GM08714 (cell line): ENCODE results near the gene TMTC2.

ENCODE experiments used
- H3K4me3 ChIP-seq: fragments of 200-500 bp; sonication (Bioruptor generic); 2 replicates; pipeline ENCODE4 v1.5.1; 2014; ENCODE audit warnings: mild to moderate bottlenecking, low read length, inconsistent platforms
- ZNF274 ChIP-seq: IDR thresholded peaks from 2 replicates; pipeline ENCODE4 v1.6.1; 2012; ENCODE audit warnings: mild to moderate bottlenecking, low read depth, low read length

TMTC2 gene

GRCh38 chr12:82694276-82694675, 7.6 kb downstream of the TMTC2 start:
- no peak overlapping the region for H3K4me3 ChIP-seq
- no peak for TF ChIP-seq ZNF274

- H3K4me3 ChIP-seq, result no peak overlapping the region
- no peak for TF ChIP-seq ZNF274
Observed at GRCh38 chr12:82694970-82695369, 8.3 kb downstream of the TMTC2 start.

GRCh38 chr12:82695531-82695930, 8.8 kb downstream of the TMTC2 start:
- no peak overlapping the region for H3K4me3 ChIP-seq
- TF ChIP-seq ZNF274, result no peak

GRCh38 chr12:82696543-82696942, 9.8 kb downstream of the TMTC2 start:
- no peak overlapping the region for H3K4me3 ChIP-seq
- no peak for TF ChIP-seq ZNF274

DNA sequence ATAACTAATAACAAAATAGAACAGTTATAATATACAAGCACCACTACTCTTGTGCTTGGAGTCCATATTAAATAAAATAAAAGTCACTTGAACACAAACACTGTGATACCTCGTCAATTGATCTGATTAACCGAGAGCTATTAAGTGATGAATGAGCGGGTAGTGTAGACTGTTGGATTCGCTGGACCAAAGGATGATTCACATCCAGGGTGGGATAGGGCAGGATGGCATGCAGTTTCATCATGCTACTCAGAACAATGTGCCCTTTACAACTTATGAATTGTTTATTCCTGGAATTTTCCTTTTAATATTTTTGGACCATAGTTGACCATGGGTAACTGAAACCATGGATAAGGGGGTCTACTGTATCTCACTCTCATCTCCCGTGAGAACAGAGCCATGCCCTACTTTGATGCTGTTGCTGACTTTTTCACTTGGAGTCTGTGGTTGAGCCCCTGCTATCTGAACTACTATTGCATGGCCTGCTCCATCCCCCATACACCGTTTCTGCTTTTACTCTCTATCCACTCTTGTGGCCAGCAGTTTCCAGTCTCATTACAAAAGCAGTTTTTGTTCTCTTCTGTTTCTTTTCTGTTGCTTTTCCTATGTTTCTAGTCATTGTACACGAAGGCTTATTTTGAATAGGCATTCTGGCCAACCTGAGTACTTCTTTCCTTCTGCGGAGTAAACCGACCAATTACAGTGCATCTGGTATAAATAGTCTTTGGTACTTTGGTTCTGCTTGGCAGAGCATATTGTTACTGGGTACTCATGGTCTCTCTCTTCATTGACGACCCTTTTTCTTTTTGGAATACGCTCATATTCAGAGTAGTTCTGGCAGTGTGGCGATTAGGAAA, 12.2 kb downstream of the TMTC2 start:
- H3K4me3 ChIP-seq, result no peak overlapping the region
- TF ChIP-seq ZNF274, result no peak

DNA sequence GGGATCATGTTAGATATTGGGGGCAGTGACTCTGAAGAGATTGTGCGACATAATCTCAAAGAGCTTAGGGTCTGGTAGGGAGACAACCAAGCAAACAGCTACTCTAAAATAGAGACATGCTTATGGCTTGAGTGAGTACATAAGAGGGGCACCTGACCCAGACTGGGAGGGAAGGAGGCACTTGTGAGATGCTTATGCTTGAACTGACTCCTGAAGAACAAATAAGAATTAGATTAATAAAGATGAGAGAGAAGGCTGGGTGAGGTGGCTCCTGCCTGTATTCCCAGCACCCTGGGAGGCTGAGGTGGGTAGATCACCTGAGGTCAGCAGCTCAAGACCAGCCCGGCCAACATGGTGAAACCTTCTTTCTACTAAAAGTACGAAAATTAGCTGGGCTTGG, 19.1 kb downstream of the TMTC2 start:
- TF ChIP-seq ZNF274, result no peak
- no peak overlapping the region for H3K4me3 ChIP-seq

- no peak overlapping the region for H3K4me3 ChIP-seq
- no peak for TF ChIP-seq ZNF274
Observed at GRCh38 chr12:82708061-82708879, 21.6 kb downstream of the TMTC2 start.

DNA sequence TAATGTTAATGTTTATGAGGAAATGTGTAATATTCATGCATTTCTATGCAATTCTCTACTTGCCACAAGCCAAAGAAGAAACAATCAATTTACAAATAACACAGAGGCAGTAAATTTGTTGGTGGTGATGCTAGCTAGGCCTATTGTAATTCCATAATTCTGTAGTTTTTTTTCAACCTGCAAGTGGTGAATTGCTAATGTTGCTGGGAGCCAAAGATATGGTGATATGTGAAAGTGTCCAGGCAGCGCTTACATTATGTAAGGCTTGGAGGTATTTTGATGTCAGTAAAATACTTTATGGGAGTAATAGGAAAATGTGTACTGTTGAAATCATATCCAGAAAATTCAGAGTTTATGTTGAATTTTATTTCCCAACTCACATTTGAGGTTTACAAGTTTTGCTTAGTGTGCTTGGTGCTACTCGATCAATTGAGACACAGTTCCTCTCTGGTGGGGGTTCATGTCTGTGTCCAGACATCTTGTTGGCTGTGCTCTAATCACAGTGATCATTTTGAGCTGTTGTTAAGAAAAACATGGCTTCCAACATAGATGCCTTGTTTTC, 23.2 kb downstream of the TMTC2 start:
- TF ChIP-seq ZNF274, result no peak
- H3K4me3 ChIP-seq, result no peak overlapping the region

- no peak for TF ChIP-seq ZNF274
- H3K4me3 ChIP-seq, result no peak overlapping the region
Observed at GRCh38 chr12:82710741-82711140, 24.0 kb downstream of the TMTC2 start.

GRCh38 chr12:82714427-82714826, 27.7 kb downstream of the TMTC2 start:
- no peak for TF ChIP-seq ZNF274

GRCh38 chr12:82721726-82722125, 35.0 kb downstream of the TMTC2 start:
- TF ChIP-seq ZNF274, result no peak
- H3K4me3 ChIP-seq, result no peak overlapping the region

More at GRCh38 chr12:82714427-82714826, 27.7 kb downstream of the TMTC2 start:
- H3K4me3 ChIP-seq, result no peak overlapping the region

DNA sequence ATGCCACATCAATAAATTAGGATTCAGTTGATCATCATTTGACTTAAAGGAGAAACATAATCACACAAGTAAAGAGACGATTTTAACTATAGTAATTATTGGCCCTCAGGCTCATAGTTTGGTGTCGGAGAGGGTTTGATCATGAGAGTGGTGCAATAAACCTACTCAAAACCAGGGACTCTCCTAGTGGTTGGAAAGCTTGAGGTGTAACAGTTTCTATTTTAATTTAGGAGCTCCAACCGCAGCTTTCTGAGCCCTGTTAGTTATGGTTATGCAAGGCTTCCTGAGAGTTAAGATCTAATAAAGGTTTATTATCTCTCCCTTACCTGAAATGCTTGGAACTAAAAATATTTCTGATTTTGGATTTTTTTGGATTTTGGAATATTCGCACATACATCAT, 36.4 kb downstream of the TMTC2 start:
- no peak for TF ChIP-seq ZNF274
- no peak overlapping the region for H3K4me3 ChIP-seq

DNA sequence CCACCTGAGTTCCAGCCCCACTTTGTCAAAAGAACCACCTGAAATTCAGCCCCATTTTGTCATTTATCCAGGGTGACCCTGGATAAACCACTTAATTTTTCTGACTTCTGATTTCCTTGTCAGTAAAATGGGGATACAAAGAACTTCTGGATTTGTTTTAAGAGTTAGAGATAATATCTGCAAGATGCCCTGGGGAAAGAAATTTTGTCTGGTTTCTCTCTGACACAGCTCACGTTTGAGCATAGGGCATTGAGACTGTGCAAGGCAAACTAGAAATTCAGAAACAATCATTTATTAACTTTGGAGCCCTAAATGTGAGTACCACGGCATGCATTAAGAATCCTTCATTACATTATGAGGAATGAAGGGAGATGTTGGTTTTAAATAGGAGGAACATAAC, 37.2 kb downstream of the TMTC2 start:
- no peak overlapping the region for H3K4me3 ChIP-seq
- no peak for TF ChIP-seq ZNF274

DNA sequence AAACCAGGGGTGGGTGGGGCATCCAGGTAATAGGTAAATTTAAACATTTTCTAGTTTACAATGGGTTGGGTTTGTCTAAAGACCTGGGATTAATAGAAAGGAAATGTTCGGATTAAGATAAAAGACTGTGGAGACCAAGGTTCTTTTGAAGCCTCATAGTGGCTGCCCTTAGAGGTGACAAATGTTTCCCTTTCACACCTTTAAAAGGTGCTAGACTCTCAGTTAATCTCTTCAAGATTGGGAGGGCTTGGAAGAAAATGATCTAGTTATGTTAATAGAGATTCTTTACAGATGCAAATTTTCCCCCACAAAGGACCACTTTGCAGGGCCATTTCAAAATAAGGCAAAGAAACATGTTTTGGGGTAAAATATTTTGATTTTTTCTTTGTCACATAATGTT, 39.0 kb downstream of the TMTC2 start:
- no peak for TF ChIP-seq ZNF274
- no peak overlapping the region for H3K4me3 ChIP-seq

DNA sequence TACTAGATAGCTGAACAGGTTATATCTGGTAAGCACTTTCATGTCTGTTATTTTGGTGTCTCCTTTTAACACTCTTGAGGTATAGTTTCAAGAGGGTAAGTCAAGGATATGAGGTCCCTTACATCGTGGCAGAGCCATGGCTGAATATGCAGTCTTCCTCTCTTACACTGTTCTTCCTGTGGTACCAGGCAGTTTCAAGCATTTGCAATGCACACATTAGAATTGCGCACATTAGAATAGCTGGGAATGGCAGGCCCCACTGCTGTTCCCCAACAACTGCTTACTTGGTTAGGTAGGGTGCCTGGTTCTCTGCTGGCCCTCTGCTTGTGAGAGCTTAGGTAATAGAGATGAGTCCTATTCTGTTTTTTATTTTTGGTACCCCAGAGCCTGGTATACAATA, 41.2 kb downstream of the TMTC2 start:
- TF ChIP-seq ZNF274, result no peak
- H3K4me3 ChIP-seq, result no peak overlapping the region
